WTC11 (cell line): ENCODE results near the gene COL5A1. TPM values are rescaled to one million over a fixed set of nuclear protein-coding genes. Genes with fewer than 3 reads are reported as not detected.

Source experiments
- ATAC-seq: fragments of 200-7000 bp; cut with Tn5 transposase; 2 replicates; pipeline ENCODE4 v1.10.0; 2021; ENCODE audit warnings: mild to moderate bottlenecking, moderate library complexity
- CTCF ChIA-PET: fragments of 300-600 bp; sonication (Branson Sonifier 250); formaldehyde crosslinking; loops from one replicate; lab custom pipeline; 2021; ENCODE audit warnings: antibody characterized with exemption; lab: Charles Lee
- POLR2A ChIA-PET: fragments of 350-600 bp; sonication (Branson Sonifier 250); formaldehyde crosslinking; loops from one replicate; lab custom pipeline; 2021; ENCODE audit warnings: antibody characterized with exemption; lab: Charles Lee
- DNase-seq: peaks from one replicate; pipeline ENCODE4 v3.0.0; 2021; ENCODE audit warnings: low spot score
- H3K27ac Mint-ChIP-seq: 2 replicates; pipeline ENCODE4 v1.8.0; 2021; ENCODE audit warnings: mixed read lengths
- H3K27me3 Mint-ChIP-seq: 2 replicates; pipeline ENCODE4 v1.8.0; 2021; ENCODE audit warnings: low read depth, mild to moderate bottlenecking, moderate library complexity, mixed read lengths
- H3K36me3 Mint-ChIP-seq: 2 replicates; pipeline ENCODE4 v1.8.0; 2021; ENCODE audit warnings: mixed read lengths
- H3K4me1 Mint-ChIP-seq: 2 replicates; pipeline ENCODE4 v1.8.0; 2022; ENCODE audit warnings: mixed read lengths
- H3K4me3 Mint-ChIP-seq: 2 replicates; pipeline ENCODE4 v1.8.0; 2021; ENCODE audit warnings: mild to moderate bottlenecking, moderate library complexity, mixed read lengths
- H3K9me3 Mint-ChIP-seq: 2 replicates; pipeline ENCODE4 v1.8.0; 2021; ENCODE audit warnings: mixed read lengths
- ELF4 ChIP-seq: sonication (generic); formaldehyde crosslinking; IDR thresholded peaks from 2 replicates; pipeline ENCODE4 v1.8.1; 2022; ENCODE audit warnings: low read depth, mild to moderate bottlenecking, moderate library complexity, missing genetic modification reagents
- EMX1 ChIP-seq: fragments of 250-450 bp; sonication (Bioruptor Pico); IDR thresholded peaks from 2 replicates; pipeline ENCODE4 v1.8.0; 2021; ENCODE audit warnings: mild to moderate bottlenecking
- FOXP1 ChIP-seq: sonication (generic); formaldehyde crosslinking; IDR thresholded peaks from 2 replicates; pipeline ENCODE4 v1.8.0; 2022; ENCODE audit warnings: missing genetic modification reagents, mild to moderate bottlenecking, moderate library complexity, borderline replicate concordance
- GRHL2 ChIP-seq: fragments of 250-450 bp; sonication (Bioruptor Pico); IDR thresholded peaks from 2 replicates; pipeline ENCODE4 v1.8.0; 2022; ENCODE audit warnings: mild to moderate bottlenecking, moderate library complexity; ENCODE audit not compliant: insufficient replicate concordance, severe bottlenecking
- GTF2I ChIP-seq: fragments of 250-450 bp; sonication (Bioruptor Pico); conservative IDR thresholded peaks from 2 replicates; pipeline ENCODE4 v1.4.0; 2021; ENCODE audit warnings: mild to moderate bottlenecking
- KAT7 ChIP-seq: sonication (generic); formaldehyde crosslinking; IDR thresholded peaks from 2 replicates; pipeline ENCODE4 v1.8.1; 2023; ENCODE audit warnings: missing genetic modification reagents, mild to moderate bottlenecking, borderline replicate concordance
- NR2C2 ChIP-seq: sonication (generic); formaldehyde crosslinking; IDR thresholded peaks from 2 replicates; pipeline ENCODE4 v1.8.0; 2022; ENCODE audit warnings: mild to moderate bottlenecking, missing genetic modification reagents
- SMAD3 ChIP-seq: sonication (generic); formaldehyde crosslinking; IDR thresholded peaks from 2 replicates; pipeline ENCODE4 v1.8.0; 2022; ENCODE audit warnings: missing genetic modification reagents, mild to moderate bottlenecking, borderline replicate concordance
- SOX15 ChIP-seq: fragments of 250-450 bp; sonication (Bioruptor Pico); IDR thresholded peaks from 2 replicates; pipeline ENCODE4 v1.9.0; 2021; ENCODE audit warnings: mild to moderate bottlenecking
- SP1 ChIP-seq: sonication (generic); formaldehyde crosslinking; conservative IDR thresholded peaks from 2 replicates; pipeline ENCODE4 v1.8.1; 2022; ENCODE audit warnings: missing genetic modification reagents
- TP53 ChIP-seq: sonication (generic); formaldehyde crosslinking; IDR thresholded peaks from 2 replicates; pipeline ENCODE4 v1.8.1; 2023; ENCODE audit warnings: mild to moderate bottlenecking, missing genetic modification reagents
- ZNF138 ChIP-seq: sonication (generic); formaldehyde crosslinking; conservative IDR thresholded peaks from 2 replicates; pipeline ENCODE4 v1.8.1; 2022; ENCODE audit warnings: mild to moderate bottlenecking, moderate library complexity, missing genetic modification reagents
- total RNA-seq: library from RNA; stranded (reverse); gene quantifications from 3 replicates; pipeline ENCODE4 v1.2.3, GENCODE V29; 2021
- TF ChIP-seq, protein P1 (sequence below): sonication (generic); formaldehyde crosslinking; IDR thresholded peaks from 2 replicates; pipeline ENCODE4 v1.8.1; 2022; ENCODE audit warnings: missing genetic modification reagents, borderline replicate concordance
- TF ChIP-seq, protein P2 (sequence below): sonication (generic); formaldehyde crosslinking; IDR thresholded peaks from 2 replicates; pipeline ENCODE4 v1.8.1; 2022; ENCODE audit warnings: mild to moderate bottlenecking, missing genetic modification reagents, moderate library complexity, borderline replicate concordance
- TF ChIP-seq, protein P3 (sequence below): fragments of 200-600 bp; IDR thresholded peaks from 2 replicates; pipeline ENCODE4 v1.8.0; 2022; ENCODE audit warnings: antibody characterized with exemption
- TF ChIP-seq, protein P4 (sequence below): fragments of 250-450 bp; sonication (Bioruptor Pico); IDR thresholded peaks from 2 replicates; pipeline ENCODE4 v1.8.0; 2021; ENCODE audit warnings: mild to moderate bottlenecking
- TF ChIP-seq, protein P5 (sequence below): fragments of 250-450 bp; sonication (Bioruptor Pico); IDR thresholded peaks from 2 replicates; pipeline ENCODE4 v1.9.0; 2021; ENCODE audit warnings: mild to moderate bottlenecking
- TF ChIP-seq, protein P6 (sequence below): sonication (generic); formaldehyde crosslinking; IDR thresholded peaks from 2 replicates; pipeline ENCODE4 v1.8.0; 2022; ENCODE audit warnings: mild to moderate bottlenecking, missing genetic modification reagents
- TF ChIP-seq, protein P7 (sequence below): sonication (generic); formaldehyde crosslinking; IDR thresholded peaks from 2 replicates; pipeline ENCODE4 v1.8.1; 2023; ENCODE audit warnings: mild to moderate bottlenecking, missing genetic modification reagents
- TF ChIP-seq, protein P8 (sequence below): sonication (generic); formaldehyde crosslinking; IDR thresholded peaks from 2 replicates; pipeline ENCODE4 v1.8.1; 2022; ENCODE audit warnings: mild to moderate bottlenecking, moderate library complexity, missing genetic modification reagents
- TF ChIP-seq, protein P9 (sequence below): sonication (generic); formaldehyde crosslinking; IDR thresholded peaks from 2 replicates; pipeline ENCODE4 v1.8.0; 2022; ENCODE audit warnings: missing genetic modification reagents

Gene COL5A1
- total RNA-seq, 1 experiment from 2014 or later = 13.5 TPM

DNA sequence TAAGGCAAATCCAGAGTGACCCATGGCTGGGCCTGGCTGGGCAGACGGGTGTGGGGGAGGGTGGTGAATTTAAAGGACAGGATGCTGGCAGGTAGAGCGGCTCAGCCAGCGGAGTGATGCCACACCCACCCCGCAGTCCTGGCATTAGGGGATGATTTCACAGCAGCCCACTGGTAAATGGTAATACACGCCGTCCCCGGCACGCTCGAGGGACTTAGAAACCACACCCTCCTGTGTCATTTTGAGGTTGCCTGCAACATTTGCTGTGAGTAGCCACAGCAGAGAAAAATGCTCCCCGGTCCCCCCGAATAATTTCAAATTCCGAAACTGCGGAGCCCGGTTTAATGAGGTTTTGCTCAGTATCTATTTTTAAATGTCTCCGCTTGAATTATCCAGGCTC lies 167.7 kb downstream of the COL5A1 start:
- Mint-ChIP-seq H3K36me3 (no peaks in the 10 kb centered on the region), H3K4me1 (peaks cover 28% of the 10 kb centered on the region), H3K9me3 (no peaks in the 10 kb centered on the region), H3K4me3 (no peak overlapping the region), H3K27ac (no peak overlapping the region), H3K27me3 (no peaks in the 10 kb centered on the region)
- TF ChIP-seq KAT7 (CRISPR knock-in tag) = no peak
- TF ChIP-seq, protein P1, sequence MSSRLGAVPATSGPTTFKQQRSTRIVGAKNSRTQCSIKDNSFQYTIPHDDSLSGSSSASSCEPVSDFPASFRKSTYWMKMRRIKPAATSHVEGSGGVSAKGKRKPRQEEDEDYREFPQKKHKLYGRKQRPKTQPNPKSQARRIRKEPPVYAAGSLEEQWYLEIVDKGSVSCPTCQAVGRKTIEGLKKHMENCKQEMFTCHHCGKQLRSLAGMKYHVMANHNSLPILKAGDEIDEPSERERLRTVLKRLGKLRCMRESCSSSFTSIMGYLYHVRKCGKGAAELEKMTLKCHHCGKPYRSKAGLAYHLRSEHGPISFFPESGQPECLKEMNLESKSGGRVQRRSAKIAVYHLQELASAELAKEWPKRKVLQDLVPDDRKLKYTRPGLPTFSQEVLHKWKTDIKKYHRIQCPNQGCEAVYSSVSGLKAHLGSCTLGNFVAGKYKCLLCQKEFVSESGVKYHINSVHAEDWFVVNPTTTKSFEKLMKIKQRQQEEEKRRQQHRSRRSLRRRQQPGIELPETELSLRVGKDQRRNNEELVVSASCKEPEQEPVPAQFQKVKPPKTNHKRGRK (CRISPR knock-in tag) = no peak
- CTCF ChIA-PET = no interaction called here
- DNase-seq (no peak), ATAC-seq (no peak)
- POLR2A ChIA-PET = no interaction called here

DNA sequence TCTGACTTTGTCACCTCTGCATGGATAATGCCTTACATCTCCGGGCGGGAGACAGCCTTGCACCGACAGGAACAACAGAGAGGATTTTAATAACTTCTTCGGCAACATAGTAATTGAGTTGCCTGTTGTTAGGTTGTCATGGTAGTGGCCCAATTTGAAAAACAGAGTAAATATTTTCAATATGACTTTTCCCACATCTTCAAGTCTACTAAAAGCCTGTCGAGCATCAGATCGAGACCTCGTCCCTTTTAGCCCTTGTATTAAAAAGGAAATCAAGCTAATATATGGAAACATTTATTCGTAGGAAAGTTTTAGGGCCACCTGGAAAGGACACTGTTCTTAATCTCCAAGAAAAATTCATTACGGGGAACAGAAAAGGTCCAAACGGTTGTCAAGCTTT lies 168.2 kb downstream of the COL5A1 start:
- DNase-seq (no peak), ATAC-seq (no peak)
- Mint-ChIP-seq H3K9me3 (no peaks in the 10 kb centered on the region), H3K36me3 (no peaks in the 10 kb centered on the region), H3K4me1 (peaks cover 28% of the 10 kb centered on the region), H3K27me3 (no peaks in the 10 kb centered on the region), H3K27ac (no peak overlapping the region), H3K4me3 (no peak overlapping the region)
- TF ChIP-seq, protein P2, sequence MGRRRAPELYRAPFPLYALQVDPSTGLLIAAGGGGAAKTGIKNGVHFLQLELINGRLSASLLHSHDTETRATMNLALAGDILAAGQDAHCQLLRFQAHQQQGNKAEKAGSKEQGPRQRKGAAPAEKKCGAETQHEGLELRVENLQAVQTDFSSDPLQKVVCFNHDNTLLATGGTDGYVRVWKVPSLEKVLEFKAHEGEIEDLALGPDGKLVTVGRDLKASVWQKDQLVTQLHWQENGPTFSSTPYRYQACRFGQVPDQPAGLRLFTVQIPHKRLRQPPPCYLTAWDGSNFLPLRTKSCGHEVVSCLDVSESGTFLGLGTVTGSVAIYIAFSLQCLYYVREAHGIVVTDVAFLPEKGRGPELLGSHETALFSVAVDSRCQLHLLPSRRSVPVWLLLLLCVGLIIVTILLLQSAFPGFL (CRISPR knock-in tag) = no peak
- no peak for TF ChIP-seq EMX1
- no peak for TF ChIP-seq ZNF138
- TF ChIP-seq, protein P3, sequence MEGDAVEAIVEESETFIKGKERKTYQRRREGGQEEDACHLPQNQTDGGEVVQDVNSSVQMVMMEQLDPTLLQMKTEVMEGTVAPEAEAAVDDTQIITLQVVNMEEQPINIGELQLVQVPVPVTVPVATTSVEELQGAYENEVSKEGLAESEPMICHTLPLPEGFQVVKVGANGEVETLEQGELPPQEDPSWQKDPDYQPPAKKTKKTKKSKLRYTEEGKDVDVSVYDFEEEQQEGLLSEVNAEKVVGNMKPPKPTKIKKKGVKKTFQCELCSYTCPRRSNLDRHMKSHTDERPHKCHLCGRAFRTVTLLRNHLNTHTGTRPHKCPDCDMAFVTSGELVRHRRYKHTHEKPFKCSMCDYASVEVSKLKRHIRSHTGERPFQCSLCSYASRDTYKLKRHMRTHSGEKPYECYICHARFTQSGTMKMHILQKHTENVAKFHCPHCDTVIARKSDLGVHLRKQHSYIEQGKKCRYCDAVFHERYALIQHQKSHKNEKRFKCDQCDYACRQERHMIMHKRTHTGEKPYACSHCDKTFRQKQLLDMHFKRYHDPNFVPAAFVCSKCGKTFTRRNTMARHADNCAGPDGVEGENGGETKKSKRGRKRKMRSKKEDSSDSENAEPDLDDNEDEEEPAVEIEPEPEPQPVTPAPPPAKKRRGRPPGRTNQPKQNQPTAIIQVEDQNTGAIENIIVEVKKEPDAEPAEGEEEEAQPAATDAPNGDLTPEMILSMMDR = no peak
- TF ChIP-seq, protein P4, sequence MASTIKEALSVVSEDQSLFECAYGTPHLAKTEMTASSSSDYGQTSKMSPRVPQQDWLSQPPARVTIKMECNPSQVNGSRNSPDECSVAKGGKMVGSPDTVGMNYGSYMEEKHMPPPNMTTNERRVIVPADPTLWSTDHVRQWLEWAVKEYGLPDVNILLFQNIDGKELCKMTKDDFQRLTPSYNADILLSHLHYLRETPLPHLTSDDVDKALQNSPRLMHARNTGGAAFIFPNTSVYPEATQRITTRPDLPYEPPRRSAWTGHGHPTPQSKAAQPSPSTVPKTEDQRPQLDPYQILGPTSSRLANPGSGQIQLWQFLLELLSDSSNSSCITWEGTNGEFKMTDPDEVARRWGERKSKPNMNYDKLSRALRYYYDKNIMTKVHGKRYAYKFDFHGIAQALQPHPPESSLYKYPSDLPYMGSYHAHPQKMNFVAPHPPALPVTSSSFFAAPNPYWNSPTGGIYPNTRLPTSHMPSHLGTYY (CRISPR knock-in tag) = no peak
- TF ChIP-seq, protein P5, sequence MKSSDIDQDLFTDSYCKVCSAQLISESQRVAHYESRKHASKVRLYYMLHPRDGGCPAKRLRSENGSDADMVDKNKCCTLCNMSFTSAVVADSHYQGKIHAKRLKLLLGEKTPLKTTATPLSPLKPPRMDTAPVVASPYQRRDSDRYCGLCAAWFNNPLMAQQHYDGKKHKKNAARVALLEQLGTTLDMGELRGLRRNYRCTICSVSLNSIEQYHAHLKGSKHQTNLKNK (CRISPR knock-in tag) = no peak
- no peak for TF ChIP-seq NR2C2
- TF ChIP-seq ELF4 = no peak
- TF ChIP-seq, protein P6, sequence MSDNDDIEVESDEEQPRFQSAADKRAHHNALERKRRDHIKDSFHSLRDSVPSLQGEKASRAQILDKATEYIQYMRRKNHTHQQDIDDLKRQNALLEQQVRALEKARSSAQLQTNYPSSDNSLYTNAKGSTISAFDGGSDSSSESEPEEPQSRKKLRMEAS = no peak
- no peak for TF ChIP-seq FOXP1 (CRISPR knock-in tag)
- TF ChIP-seq GRHL2 = no peak
- TF ChIP-seq TP53 (CRISPR knock-in tag) = no peak
- no peak for TF ChIP-seq SOX15 (CRISPR knock-in tag)
- no peak for TF ChIP-seq GTF2I (CRISPR knock-in tag)
- TF ChIP-seq, protein P7, sequence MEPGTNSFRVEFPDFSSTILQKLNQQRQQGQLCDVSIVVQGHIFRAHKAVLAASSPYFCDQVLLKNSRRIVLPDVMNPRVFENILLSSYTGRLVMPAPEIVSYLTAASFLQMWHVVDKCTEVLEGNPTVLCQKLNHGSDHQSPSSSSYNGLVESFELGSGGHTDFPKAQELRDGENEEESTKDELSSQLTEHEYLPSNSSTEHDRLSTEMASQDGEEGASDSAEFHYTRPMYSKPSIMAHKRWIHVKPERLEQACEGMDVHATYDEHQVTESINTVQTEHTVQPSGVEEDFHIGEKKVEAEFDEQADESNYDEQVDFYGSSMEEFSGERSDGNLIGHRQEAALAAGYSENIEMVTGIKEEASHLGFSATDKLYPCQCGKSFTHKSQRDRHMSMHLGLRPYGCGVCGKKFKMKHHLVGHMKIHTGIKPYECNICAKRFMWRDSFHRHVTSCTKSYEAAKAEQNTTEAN = no peak
- no peak for TF ChIP-seq SMAD3 (CRISPR knock-in tag)
- TF ChIP-seq SP1 (CRISPR knock-in tag) = no peak
- TF ChIP-seq, protein P8, sequence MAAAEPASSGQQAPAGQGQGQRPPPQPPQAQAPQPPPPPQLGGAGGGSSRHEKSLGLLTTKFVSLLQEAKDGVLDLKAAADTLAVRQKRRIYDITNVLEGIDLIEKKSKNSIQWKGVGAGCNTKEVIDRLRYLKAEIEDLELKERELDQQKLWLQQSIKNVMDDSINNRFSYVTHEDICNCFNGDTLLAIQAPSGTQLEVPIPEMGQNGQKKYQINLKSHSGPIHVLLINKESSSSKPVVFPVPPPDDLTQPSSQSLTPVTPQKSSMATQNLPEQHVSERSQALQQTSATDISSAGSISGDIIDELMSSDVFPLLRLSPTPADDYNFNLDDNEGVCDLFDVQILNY (CRISPR knock-in tag) = no peak
- TF ChIP-seq, protein P9, sequence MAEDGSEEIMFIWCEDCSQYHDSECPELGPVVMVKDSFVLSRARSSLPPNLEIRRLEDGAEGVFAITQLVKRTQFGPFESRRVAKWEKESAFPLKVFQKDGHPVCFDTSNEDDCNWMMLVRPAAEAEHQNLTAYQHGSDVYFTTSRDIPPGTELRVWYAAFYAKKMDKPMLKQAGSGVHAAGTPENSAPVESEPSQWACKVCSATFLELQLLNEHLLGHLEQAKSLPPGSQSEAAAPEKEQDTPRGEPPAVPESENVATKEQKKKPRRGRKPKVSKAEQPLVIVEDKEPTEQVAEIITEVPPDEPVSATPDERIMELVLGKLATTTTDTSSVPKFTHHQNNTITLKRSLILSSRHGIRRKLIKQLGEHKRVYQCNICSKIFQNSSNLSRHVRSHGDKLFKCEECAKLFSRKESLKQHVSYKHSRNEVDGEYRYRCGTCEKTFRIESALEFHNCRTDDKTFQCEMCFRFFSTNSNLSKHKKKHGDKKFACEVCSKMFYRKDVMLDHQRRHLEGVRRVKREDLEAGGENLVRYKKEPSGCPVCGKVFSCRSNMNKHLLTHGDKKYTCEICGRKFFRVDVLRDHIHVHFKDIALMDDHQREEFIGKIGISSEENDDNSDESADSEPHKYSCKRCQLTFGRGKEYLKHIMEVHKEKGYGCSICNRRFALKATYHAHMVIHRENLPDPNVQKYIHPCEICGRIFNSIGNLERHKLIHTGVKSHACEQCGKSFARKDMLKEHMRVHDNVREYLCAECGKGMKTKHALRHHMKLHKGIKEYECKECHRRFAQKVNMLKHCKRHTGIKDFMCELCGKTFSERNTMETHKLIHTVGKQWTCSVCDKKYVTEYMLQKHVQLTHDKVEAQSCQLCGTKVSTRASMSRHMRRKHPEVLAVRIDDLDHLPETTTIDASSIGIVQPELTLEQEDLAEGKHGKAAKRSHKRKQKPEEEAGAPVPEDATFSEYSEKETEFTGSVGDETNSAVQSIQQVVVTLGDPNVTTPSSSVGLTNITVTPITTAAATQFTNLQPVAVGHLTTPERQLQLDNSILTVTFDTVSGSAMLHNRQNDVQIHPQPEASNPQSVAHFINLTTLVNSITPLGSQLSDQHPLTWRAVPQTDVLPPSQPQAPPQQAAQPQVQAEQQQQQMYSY (CRISPR knock-in tag) = no peak
- POLR2A ChIA-PET = no interaction called here
- CTCF ChIA-PET = no interaction called here
